HG02763 (cell line): ENCODE data around the gene TCERG1L.

Source experiments
- ATAC-seq: cut with Tn5 transposase; IDR thresholded peaks from one replicate; pipeline ENCODE4 v1.9.1; 2021; ENCODE audit warnings: mild to moderate bottlenecking, moderate library complexity; ENCODE audit not compliant: unreplicated experiment

Gene TCERG1L

GRCh38 chr10:131174651-131175540 is 136.6 kb downstream of the TCERG1L start:
- ATAC-seq: no peak

GRCh38 chr10:131174211-131174565 is 137.3 kb downstream of the TCERG1L start:
- no peak for ATAC-seq

- ATAC-seq: no peak
Measured at GRCh38 chr10:131173484-131174210, 137.9 kb downstream of the TCERG1L start.

- no peak for ATAC-seq
Measured at GRCh38 chr10:131172433-131172832, 139.1 kb downstream of the TCERG1L start.

DNA sequence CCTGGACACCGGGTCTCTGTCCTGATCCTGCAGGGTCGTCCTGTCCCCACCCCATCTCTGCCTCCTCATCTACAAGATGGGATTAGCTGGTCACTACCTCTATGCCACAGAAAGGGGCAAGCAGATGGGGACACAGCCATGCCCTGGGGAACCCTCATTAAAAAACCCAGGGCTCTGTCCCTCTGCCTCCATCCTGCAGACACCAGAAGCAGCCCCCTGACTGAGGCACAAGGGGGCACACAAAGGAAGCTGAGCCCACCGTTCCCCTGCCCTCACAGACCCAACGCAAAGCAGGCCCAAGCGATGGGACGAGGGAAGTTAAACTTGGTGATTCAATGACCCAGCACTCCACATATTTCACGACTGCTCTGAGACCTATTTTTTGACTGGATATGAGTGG is 142.4 kb downstream of the TCERG1L start:
- no peak for ATAC-seq

GRCh38 chr10:131168238-131168875 is 143.2 kb downstream of the TCERG1L start:
- no peak for ATAC-seq

GRCh38 chr10:131167036-131167860 is 144.3 kb downstream of the TCERG1L start:
- ATAC-seq: no peak

DNA sequence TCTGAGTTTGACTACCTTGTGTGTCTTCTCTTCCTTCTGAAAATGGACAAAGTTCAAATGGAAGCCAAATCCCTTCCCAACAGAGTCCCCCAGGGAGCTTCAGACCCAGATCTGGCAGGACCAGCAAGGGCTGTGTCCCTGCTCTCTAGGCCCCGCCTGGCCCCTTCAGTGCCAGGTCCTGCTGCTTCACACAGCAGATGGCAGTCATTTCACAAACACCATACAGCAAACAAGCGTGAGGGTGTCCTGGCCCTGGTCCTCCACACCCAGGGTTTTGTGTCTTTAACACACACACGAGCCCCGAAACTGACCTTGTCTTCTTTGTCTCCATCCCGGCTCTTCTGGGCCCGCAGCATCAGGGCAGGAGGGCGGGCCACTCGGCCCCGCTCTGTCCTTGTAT is 145.0 kb downstream of the TCERG1L start:
- no peak for ATAC-seq

DNA sequence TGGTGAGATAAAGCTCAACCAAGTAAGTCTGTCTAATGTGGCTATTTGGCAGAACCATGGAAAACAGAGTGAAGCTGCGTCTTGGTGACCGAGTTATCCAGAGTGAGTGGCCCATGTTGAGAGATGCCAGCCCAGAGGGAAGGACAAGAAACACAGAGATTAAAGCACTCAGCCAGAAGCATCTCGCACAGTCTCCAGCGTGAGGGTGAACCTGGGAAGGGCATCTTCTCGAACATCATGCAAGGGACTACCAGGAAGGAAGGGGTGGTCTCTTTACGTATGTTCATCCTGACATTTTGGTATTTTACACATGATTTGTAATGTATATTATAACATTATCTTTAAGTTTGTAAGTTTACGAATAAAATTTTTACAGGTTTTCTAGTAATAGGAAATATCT is 146.4 kb downstream of the TCERG1L start:
- ATAC-seq: no peak

- ATAC-seq: no peak
Measured at GRCh38 chr10:131162866-131163843, 148.4 kb downstream of the TCERG1L start.

DNA sequence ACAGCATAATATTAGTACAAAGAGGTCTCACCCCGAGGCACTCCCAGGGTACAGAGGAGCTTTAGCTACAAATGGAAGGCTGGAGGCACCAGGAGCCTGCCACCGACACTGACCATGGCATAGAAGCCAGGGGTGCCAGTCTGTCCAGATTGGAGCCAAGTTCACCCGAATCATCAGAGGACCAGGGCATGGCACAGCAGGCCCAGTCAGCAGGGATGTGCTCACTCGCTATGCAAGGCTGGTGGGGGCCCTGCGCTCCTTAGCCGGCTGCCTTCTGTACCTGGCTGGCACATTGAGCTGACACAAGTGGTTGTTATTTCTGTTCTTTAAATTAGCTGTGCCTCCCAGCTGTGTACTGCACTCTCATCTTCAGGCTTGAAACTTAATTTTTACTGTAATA is 149.3 kb downstream of the TCERG1L start:
- no peak for ATAC-seq

- ATAC-seq: no peak
Measured at GRCh38 chr10:131161087-131161486, 150.4 kb downstream of the TCERG1L start.

DNA sequence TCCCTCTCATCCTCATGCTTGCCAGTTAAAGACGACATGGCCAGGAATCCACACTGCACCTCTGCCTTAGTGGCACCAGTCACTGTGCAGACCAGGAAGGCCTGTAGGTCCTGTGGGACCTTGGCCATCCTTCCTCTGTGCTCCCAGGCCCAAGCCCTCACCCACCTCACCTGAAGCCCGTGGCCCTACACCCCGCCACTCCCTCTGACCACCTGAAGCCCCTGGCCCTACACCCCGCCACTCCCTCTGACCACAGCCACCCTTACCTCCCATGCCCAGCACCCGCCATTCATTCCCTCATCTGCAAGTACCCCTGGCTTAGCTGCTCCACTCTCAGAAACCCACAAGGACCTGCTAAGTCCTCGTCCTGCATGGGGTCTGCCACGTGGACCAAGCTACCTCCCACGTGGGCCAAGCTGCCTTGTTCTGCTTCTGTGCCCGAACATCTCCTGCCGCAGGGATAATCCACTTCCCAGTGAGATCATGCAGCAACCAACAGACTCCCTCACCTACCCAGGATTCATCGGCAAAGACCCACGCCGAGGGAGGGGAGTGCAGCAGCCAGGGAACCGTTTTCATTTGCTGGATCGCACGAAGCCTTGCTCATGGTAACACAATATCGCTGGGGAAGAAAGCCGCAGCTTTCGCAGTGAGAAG is 151.2 kb downstream of the TCERG1L start:
- no peak for ATAC-seq

DNA sequence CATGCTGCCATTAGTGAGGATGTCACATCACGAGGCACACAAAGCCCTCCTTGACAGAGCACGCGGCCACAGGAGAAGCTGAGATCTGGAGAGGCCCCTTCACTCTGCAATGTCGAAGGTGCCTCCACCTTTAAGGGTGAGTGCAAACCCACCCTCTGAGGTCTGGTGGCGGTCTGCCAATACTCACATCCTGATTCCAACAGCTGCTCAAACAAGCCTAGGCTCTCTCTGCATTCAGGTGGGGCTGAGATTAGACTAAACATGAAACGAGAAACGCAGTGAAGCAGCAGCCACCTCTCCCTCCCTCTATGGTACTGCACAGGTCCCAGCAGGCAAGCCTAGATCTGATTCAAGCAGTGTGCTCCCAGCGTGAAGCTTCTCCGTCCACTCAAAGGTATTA is 151.8 kb downstream of the TCERG1L start:
- ATAC-seq: no peak

DNA sequence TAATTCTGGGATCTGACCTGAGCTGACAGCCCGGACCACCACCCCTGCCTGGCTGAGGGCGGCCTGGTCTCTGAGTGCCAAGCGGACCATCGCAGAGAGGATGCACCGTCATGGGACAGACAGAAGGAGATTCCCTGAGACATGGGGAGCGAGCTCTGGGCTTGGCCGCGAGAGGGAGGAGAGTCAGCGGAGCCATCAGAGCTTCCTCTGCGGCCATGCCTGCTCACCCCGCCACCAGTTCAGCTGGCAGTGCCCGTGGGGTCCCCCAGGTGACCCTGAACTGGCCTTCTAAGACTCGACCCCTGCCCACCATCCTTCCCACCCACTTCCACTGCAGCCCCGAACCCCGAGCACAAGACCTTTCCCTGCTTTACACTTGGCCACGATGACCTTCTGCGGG is 152.8 kb downstream of the TCERG1L start:
- no peak for ATAC-seq

GRCh38 chr10:131157899-131158298 is 153.6 kb downstream of the TCERG1L start:
- ATAC-seq: no peak

DNA sequence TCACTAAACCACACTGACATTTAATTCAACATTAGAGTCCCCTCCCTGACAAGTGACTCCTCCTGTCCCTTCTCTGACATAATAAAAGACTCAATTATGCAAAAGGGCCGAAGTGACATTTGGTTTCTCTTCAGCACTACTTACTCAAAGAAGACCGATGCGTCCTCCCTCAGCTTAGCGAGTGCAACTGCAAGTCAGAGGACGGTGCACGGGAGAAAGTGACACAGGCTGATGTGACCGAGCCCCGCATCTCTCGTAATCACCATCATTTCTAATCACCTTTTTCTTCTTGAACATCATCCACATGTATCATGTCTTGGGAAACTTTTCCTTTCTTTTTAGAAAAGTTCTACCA is 155.7 kb downstream of the TCERG1L start:
- no peak for ATAC-seq

GRCh38 chr10:131155218-131155875 is 156.2 kb downstream of the TCERG1L start:
- ATAC-seq: no peak
